Body of pancreas (tissue), 4 donors: ENCODE measurements around the gene GRHL1.

Experiments
- CTCF ChIP-seq, 7 experiments: fragments of 450-650 bp in 4 of 7; fragments of 200-600 bp in 3 of 7; sonication (generic) in 3 of 7; IDR thresholded peaks; one replicate each; pipeline ENCODE4 v1.5.1; 2016 to 2019; ENCODE audit warnings: antibody characterized with exemption in 7 of 7
- POLR2A ChIP-seq, 3 donors: fragments of 450-650 bp; IDR thresholded peaks; one replicate each; pipeline ENCODE4 v1.6.1; 2016; ENCODE audit warnings: antibody characterized with exemption in 3 of 3, mild to moderate bottlenecking in 2 of 3

GRCh38 chr2:9972621-9973479 is 21.4 kb downstream of the GRHL1 start:
- TF ChIP-seq POLR2A (IDR thresholded peaks at IDR 0.05) = no peak
- no peak for TF ChIP-seq CTCF (IDR thresholded peaks at IDR 0.05)
